Measurements from ENCODE around the gene MPPED2.

MPPED2 gene

GRCh38 chr11:30586251-30587144 is at the start of gene MPPED2:
Gene MPPED2 (minus strand): TSS chr11:30586353. CDS start chr11:30580373, 5,980 bp downstream.
- DNase-seq: peak; percentile 6

DNA sequence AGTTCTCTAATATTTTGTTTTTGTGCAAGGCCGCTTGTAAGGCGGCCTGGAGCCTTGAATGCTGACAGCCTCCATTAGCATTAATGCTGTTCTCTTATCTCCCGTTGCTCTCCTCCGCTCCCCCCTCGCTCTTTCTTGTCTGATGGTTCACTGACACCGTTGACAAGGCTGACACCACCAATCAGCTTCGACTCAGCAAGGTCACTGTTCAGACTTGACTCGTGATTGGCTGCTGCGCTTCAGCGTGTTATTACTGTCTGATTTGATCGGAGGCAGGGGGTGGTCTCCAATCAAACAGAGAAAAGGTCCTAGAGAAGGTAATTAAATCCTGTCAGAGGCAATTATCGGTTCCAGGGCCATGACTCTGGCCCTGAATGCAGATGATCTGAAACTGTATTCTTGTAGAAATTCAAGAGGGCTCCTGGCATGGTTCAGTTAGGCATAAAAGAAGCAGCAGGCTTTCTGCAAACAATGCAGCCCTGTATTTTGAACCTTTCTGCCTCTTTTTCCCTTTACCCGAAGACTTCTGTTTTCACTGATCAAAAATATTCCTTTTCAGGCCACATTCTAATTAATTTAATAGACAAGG is 49.3 kb upstream of the MPPED2 start:
- DNase-seq: peak; percentile 2

DNA sequence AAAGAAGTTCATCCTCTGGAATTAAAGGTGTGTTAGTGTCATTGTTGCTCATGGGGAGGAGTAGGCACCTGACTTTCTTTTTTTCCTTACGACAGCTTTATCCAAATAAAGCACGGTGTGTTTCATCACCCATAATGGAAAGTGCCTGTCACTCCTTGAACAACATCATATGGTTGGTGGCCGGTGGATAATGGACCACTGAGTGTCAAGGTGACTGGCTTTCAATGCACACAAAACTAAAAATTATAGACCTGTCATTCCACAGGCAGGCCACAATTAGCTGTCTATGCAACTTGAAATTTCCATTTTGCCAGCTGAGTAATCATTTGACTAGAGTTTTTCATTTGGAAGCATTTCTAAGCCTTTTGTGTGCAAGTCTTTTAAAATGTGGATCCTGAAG is 45.0 kb upstream of the MPPED2 start:
- DNase-seq: no peak

GRCh38 chr11:30619767-30620166 is 33.6 kb upstream of the MPPED2 start:
- no peak for DNase-seq

DNA sequence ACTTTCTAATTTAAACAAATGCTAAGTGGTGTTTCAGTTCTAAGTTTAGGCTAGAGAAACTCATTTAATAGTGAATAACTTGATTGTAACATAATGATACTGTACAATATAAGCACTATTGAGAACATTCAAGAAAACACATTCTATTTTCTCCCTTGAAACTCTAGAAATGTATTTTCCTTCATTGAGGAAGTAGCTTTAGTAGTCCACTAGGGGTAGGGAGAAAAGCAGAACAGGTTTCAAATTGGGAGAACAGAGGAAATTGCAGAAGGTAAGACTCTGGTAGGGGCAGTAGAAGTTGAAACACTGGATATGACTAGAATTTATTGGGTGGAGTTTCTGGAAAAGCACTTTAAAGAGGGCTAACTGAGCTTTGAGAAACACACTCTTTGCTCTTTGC is 31.6 kb upstream of the MPPED2 start:
- DNase-seq: no peak

- DNase-seq: no peak
Measured at GRCh38 chr11:30610628-30611027, 24.5 kb upstream of the MPPED2 start.

GRCh38 chr11:30608534-30608933 is 22.4 kb upstream of the MPPED2 start:
- DNase-seq: no peak

GRCh38 chr11:30605036-30605605 is 19.0 kb upstream of the MPPED2 start:
- DNase-seq: no peak

- no peak for DNase-seq
Measured at GRCh38 chr11:30603357-30603756, 17.2 kb upstream of the MPPED2 start.

DNA sequence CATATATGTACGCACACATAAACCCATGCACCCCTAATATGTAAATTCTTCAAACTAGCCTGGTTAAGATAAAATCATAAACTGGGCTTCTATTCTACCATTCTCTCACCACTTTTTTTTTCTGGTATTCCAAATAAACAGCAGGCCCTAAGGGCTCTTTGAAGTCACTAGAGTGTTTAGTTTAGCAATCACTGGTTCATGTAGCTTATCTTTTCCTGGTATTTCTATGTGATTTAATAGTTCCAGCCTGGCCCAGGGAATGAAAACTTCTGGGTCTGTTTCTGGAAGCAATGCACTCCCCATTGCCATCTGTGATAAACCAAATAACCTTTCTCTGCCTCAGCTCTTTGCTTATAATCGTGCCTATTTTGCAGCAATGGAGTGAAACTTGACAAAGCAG is 10.7 kb upstream of the MPPED2 start:
- DNase-seq: no peak

DNA sequence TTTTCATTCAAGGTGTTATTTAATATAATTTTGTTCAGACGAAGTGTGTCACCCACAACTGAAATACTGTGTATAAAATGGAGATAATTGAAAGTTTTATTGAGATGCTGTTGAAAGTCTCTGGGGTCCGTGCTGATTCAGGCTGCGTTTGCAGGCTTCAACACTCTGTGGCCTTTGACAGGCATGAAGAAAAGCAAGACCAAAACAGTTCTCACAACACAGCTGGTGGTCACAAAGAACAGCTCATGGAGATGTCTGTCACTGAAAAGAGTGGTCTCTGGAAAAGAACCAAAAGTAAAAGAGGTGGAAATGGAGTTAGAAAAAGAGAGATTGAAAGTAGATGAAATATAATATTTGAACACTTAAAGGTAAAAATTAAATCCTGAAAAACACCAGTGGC is 9.8 kb upstream of the MPPED2 start:
- no peak for DNase-seq

DNA sequence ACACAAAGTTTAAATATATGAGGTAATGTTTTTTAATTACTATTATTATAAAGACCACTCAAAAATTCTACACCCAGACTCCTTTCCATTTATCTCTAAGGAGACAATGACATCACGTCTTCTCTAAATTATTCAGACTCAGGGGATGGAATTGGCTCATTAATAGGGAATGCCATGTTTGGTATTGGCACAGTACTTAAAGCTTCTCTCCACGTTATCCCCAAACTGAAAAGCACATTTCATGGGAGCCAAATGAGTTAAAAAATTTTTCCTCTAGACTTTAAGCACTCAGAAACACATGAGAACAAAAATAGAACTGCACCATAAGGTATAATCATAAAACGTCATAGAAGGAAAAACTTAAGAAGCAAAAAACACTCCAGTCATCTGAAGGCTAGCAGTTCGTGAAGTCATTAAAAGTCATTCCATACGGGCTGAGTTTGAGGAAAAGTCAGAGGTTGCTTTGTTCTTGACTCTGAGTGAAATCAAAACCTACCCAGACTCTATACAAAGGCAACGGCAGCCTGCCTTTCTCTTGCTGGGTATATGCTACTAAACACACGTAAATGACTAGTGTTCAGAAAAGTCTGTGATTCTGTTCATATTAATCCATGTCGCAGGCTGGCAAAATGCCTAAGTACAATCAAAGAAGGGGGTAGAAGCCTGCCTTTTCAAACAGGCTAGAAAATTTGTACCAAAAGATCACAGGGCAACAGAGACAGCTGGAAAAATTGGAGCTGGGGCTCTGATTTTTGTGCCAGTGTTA is 8.7 kb upstream of the MPPED2 start:
- DNase-seq: no peak

DNA sequence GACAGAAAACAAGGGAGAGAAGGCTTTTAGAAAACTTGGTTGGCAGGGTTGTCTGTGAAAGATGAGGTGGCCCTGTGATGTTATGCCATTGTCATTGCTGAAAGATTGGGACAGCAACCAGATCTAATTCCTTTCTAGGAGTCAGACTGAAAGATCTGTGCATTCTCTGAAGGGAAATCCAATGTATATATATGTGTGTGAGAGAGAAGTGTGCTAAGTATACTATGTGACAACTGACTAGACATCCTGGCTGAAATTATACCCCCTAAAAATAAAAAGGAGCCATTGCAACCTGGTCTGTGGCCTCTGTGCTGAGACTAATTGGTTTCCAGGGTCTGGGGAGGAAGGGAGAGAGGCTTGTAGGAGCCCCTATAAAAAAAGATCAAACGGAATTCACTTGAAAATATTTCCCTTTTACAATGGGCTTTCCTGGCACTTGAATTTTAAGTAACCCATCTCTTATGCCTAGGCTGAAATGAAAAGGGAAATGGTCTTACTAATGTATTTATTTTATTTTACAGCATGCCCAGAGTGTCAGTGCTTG is 1.2 kb upstream of the MPPED2 start:
- DNase-seq: no peak

GRCh38 chr11:30585892-30586250 is 282 bp downstream of the MPPED2 start:
- DNase-seq: no peak

GRCh38 chr11:30585125-30585891 is 845 bp downstream of the MPPED2 start:
- no peak for DNase-seq

DNA sequence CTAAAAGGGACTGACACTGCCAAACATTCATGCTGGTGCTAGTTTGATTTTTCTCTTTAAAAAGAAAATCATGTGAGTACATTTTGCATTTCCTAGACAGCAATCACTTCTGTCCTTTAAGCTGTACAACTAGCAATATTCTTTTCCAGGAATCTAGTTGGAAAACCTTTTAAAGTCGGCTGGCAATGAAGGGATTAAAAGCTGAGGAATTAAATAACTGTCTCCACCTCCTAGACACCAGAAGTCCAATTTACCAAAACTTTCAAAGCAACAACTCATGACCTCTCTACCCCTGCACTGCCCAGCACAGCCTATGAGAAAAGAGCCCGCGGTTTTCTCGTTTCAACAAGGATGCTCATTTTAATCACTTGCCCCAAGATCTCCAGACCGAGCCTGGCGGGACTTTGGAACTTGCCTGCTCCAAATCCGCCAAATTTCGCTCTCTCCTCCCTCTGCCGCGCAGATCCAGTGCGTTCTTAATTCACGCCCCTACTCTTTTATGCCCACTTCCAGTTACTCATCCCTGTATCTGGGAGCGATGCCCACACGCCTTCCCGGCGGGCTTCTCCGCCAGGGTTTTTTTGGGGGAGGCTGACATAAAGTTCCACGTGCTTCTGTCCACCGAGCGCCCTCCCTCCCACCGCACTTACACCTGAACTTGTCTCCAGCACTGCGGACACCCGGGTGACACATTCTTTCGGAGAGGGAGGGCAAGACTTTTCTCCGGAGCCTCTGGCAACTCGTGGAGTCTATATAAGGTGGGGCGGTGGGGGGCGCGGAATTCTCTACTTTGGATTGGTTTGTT is 2.5 kb downstream of the MPPED2 start:
- DNase-seq: no peak

- no peak for DNase-seq
Measured at GRCh38 chr11:30582726-30583125, 3.4 kb downstream of the MPPED2 start.

GRCh38 chr11:30581675-30582074 is 4.5 kb downstream of the MPPED2 start:
- no peak for DNase-seq

DNA sequence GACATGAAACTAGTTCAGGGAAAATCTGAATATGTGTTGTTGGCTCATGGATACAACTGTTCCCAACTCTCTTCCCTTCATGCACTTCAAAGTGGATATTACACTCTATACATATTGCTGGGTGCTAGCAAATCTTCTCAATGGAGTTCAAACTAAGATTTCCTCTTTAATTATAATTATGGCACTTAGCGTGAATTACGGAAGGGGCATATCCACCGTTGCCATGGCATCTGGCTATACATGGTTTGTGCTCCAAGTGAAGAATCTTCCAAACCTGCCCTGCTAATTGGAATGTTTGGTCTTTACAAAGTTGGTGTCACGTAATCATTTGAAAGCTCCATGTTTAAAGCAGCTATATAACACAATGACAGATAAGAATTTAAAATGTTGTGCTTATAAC is 5.6 kb downstream of the MPPED2 start:
- no peak for DNase-seq

DNA sequence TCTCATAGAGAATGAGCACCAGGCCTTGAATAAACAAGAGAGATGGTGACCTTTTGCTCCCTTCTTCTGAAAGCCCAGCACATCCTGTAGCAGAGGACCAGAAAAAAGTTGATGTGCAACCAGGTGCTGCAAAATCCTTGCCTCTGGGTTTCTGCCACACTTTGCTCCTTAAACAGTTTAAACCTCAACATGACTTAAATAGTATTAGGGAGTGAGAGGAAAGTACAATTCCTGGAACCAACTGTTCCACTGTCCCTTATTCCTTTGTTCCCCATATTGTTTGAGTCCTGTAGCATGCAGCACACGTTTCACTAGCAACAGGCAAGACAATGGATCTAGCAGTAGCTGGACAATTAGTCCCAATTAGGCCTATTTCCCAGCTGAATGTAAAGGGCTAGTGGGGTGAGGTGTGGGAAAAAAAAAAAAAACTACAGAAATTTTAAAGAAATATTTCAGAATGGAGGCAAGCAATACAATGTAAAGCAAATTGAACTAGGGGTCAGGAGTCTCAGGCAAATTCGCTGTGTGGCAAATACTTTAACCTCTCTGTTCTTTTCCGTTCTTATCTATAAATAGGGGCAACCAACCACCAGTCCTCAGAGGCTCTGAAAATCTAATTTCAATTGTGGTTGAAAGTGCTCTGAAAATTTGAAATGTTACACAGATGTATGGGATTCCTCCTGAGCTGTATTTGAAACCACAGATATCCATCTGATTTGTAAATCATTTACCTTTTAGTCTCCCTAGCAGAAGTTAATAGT is 6.6 kb downstream of the MPPED2 start:
- no peak for DNase-seq

- DNase-seq: no peak
Measured at GRCh38 chr11:30578406-30578805, 7.7 kb downstream of the MPPED2 start.

Measured in NCI-H1436 (cell line).